ENCODE data around the gene TMCO5A. TPM values are rescaled to one million over a fixed set of nuclear protein-coding genes. Genes with fewer than 3 reads are reported as not detected.

The TMCO5A gene
- total RNA-seq, 3 donors from 2014 or later, result not detected

GRCh38 chr15:37967788-37968187 lies 33.3 kb downstream of the TMCO5A start:
- ATAC-seq, result no peak
- intact Hi-C loops (cut with DNase I, micrococcal nuclease), result no loop called here
- Histone ChIP-seq H3K36me3 (ENCODE audit: low read depth) (no peaks in the 10 kb centered on the region), H3K9me3 (no peaks in the 10 kb centered on the region), H3K4me3 (no peak overlapping the region), H3K4me1 (ENCODE audit: low read depth) (no peaks in the 10 kb centered on the region)
- DNase-seq, result no peak
- no peak for TF ChIP-seq CTCF (IDR thresholded peaks at IDR 0.05)

- Histone ChIP-seq H3K4me1 (ENCODE audit: low read depth) (no peaks in the 10 kb centered on the region), H3K9me3 (no peaks in the 10 kb centered on the region), H3K4me3 (no peak overlapping the region), H3K36me3 (ENCODE audit: low read depth) (no peaks in the 10 kb centered on the region)
- ATAC-seq, result no peak
- TF ChIP-seq CTCF (IDR thresholded peaks at IDR 0.05), result no peak
- no peak for DNase-seq
- intact Hi-C loops (cut with DNase I, micrococcal nuclease), result no loop called here
These were observed 39.4 kb downstream of the TMCO5A start for GRCh38 chr15:37973856-37974255.

- no peaks in the 10 kb centered on the region for H3K4me1 ChIP-seq (ENCODE audit: low read depth)
- no peak for ATAC-seq
- DNase-seq, result no peak
- H3K4me3 ChIP-seq, result no peak overlapping the region
- no peaks in the 10 kb centered on the region for H3K36me3 ChIP-seq (ENCODE audit: low read depth)
- no peak for TF ChIP-seq CTCF (IDR thresholded peaks at IDR 0.05)
- intact Hi-C loops (cut with DNase I, micrococcal nuclease), result no loop called here
- H3K9me3 ChIP-seq, result no peaks in the 10 kb centered on the region
These were observed 43.8 kb downstream of the TMCO5A start for GRCh38 chr15:37978231-37978630.

- ATAC-seq (no peak), DNase-seq (no peak)
- intact Hi-C loops (cut with DNase I, micrococcal nuclease), result no loop called here
- TF ChIP-seq CTCF (IDR thresholded peaks at IDR 0.05), result no peak
- no peaks in the 10 kb centered on the region for H3K9me3 ChIP-seq
- no peak overlapping the region for H3K4me3 ChIP-seq
- H3K4me1 ChIP-seq (ENCODE audit: low read depth), result no peaks in the 10 kb centered on the region
- no peaks in the 10 kb centered on the region for H3K36me3 ChIP-seq (ENCODE audit: low read depth)
These were observed 45.4 kb downstream of the TMCO5A start for GRCh38 chr15:37979671-37980409.

GRCh38 chr15:37981201-37981600 lies 46.8 kb downstream of the TMCO5A start:
- no peak overlapping the region for H3K4me3 ChIP-seq
- H3K4me1 ChIP-seq (ENCODE audit: low read depth), result no peaks in the 10 kb centered on the region
- no peaks in the 10 kb centered on the region for H3K9me3 ChIP-seq
- no peak for DNase-seq
- no peak for TF ChIP-seq CTCF (IDR thresholded peaks at IDR 0.05)
- ATAC-seq, result no peak
- H3K36me3 ChIP-seq (ENCODE audit: low read depth), result no peaks in the 10 kb centered on the region
- intact Hi-C loops (cut with DNase I, micrococcal nuclease), result no loop called here

Data from mucosa of descending colon (tissue), 3 donors.